Fibroblast of lung (primary cell): Measurements from ENCODE around the gene NEK8. TPM values are rescaled to one million over a fixed set of nuclear protein-coding genes. Genes with fewer than 3 reads are reported as not detected.

Experiments
- DNase-seq, 2 donors: peaks; one replicate each; pipeline versions ENCODE4 v3.0.0 to v3.0.0-alpha.2; 2010; ENCODE audit warnings: low read depth in 2 of 2
- H2AFZ ChIP-seq: 2 replicates; pipeline ENCODE4 v1.5.1; 2012; ENCODE audit warnings: low read length, control low read depth, inconsistent platforms
- H3K27ac ChIP-seq: 2 replicates; pipeline ENCODE4 v1.5.1; 2011; ENCODE audit warnings: low read length, control low read depth; ENCODE audit not compliant: insufficient read depth
- H3K27me3 ChIP-seq: 2 replicates; pipeline ENCODE4 v1.5.1; 2011; ENCODE audit warnings: mild to moderate bottlenecking, low read length; ENCODE audit not compliant: control insufficient read depth, insufficient read depth
- H3K36me3 ChIP-seq: 2 replicates; pipeline ENCODE4 v1.5.1; 2011; ENCODE audit warnings: low read length; ENCODE audit not compliant: control insufficient read depth, insufficient read depth
- H3K4me1 ChIP-seq: 2 replicates; pipeline ENCODE4 v1.5.1; 2011; ENCODE audit warnings: low read length; ENCODE audit not compliant: control insufficient read depth, insufficient read depth; ENCODE audit errors: extremely low read depth
- H3K4me2 ChIP-seq: 2 replicates; pipeline ENCODE4 v1.5.1; 2011; ENCODE audit warnings: low read length, control low read depth; ENCODE audit not compliant: insufficient read depth; ENCODE audit errors: extremely low read depth
- H3K4me3 ChIP-seq, 4 experiments: fragments of 200-600 bp in 1 of 4; sonication (generic) in 1 of 4; replicated peaks in 1 of 4; 2 replicates each; pipeline ENCODE4 v1.5.1; 2011 to 2016; ENCODE audit warnings: low read length in 4 of 4, low read depth in 3 of 4, mild to moderate bottlenecking in 3 of 4, control low read depth in 2 of 4, inconsistent platforms in 1 of 4, mixed read lengths in 1 of 4; ENCODE audit not compliant: insufficient read depth in 1 of 4; ENCODE audit errors: control extremely low read depth in 1 of 4
- H3K79me2 ChIP-seq: 2 replicates; pipeline ENCODE4 v1.5.1; 2012; ENCODE audit warnings: mild to moderate bottlenecking, low read length, inconsistent platforms; ENCODE audit not compliant: control insufficient read depth, insufficient read depth
- H3K9ac ChIP-seq: 2 replicates; pipeline ENCODE4 v1.5.1; 2011; ENCODE audit warnings: mild to moderate bottlenecking, low read length, control low read depth; ENCODE audit not compliant: insufficient read depth
- H3K9me3 ChIP-seq: 2 replicates; pipeline ENCODE4 v1.5.1; 2012; ENCODE audit warnings: low read depth, low read length; ENCODE audit not compliant: control insufficient read depth, insufficient read depth
- H4K20me1 ChIP-seq: 2 replicates; pipeline ENCODE4 v1.5.1; 2011; ENCODE audit warnings: low read length; ENCODE audit not compliant: control insufficient read depth, insufficient read depth; ENCODE audit errors: extremely low read depth
- CTCF ChIP-seq, 2 donors: IDR thresholded peaks in 1 of 2; conservative IDR thresholded peaks in 1 of 2; 1 replicate in 1 of 2; 2 replicates in 1 of 2; pipeline ENCODE4 v1.5.1; 2011 to 2012; ENCODE audit warnings: low read length in 2 of 2, control low read depth in 1 of 2, inconsistent platforms in 1 of 2, low read depth in 1 of 2, mild to moderate bottlenecking in 1 of 2
- EZH2 ChIP-seq: IDR thresholded peaks from 2 replicates; pipeline ENCODE4 v1.5.1; 2012; ENCODE audit warnings: low read length, control low read depth, mild to moderate bottlenecking; ENCODE audit errors: missing control alignments
- polyA plus RNA-seq, 2 donors: library from polyadenylated mRNA; depleted of rRNA in 1 of 2; stranded (reverse) in 1 of 2; unstranded in 1 of 2; fragments of >200 nt; gene quantifications; 2 replicates each; pipeline ENCODE4 v1.2.1, GENCODE V29; 2011 to 2012; ENCODE audit warnings: missing spikeins in 1 of 2
- total RNA-seq: library from RNA; depleted of rRNA; stranded (reverse); fragments of >200 nt; gene quantifications from 2 replicates; pipeline ENCODE4 v1.2.1, GENCODE V29; 2014

The NEK8 gene
- total and polyA plus RNA-seq, 2 donors (not counting 1 experiment from before 2014, with no cell fraction given): 2.8 to 3.8 TPM

GRCh38 chr17:28740406-28741357 lies 12.1 kb downstream of the NEK8 start:
- no peaks in the 10 kb centered on the region for H3K36me3 ChIP-seq
- H4K20me1 ChIP-seq: no peaks in the 10 kb centered on the region
- H3K9ac ChIP-seq: no peak overlapping the region
- no peak for TF ChIP-seq CTCF (conservative IDR thresholded peaks at IDR 0.05 in 1 of 2, IDR thresholded peaks at IDR 0.05 in 1 of 2; ENCODE audit: low read depth in 1 of 2, low read length in 2 of 2)
- no peak for TF ChIP-seq EZH2
- H3K9me3 ChIP-seq: no peaks in the 10 kb centered on the region
- peaks cover 15% of the 10 kb centered on the region for H3K79me2 ChIP-seq
- H3K27ac ChIP-seq: no peak overlapping the region
- H3K27me3 ChIP-seq: no peaks in the 10 kb centered on the region
- H3K4me1 ChIP-seq: peaks cover 2% of the 10 kb centered on the region
- no peak overlapping the region for H2AFZ ChIP-seq
- no peak overlapping the region for H3K4me3 ChIP-seq
- H3K4me2 ChIP-seq: no peak overlapping the region
- DNase-seq: no peak

GRCh38 chr17:28741358-28742349 lies 13.1 kb downstream of the NEK8 start:
- no peak overlapping the region for H3K27ac ChIP-seq
- H3K9ac ChIP-seq: no peak overlapping the region
- H3K79me2 ChIP-seq: peaks cover 24% of the 10 kb centered on the region
- no peak overlapping the region for H2AFZ ChIP-seq
- no peaks in the 10 kb centered on the region for H3K9me3 ChIP-seq
- no peaks in the 10 kb centered on the region for H3K36me3 ChIP-seq
- no peak for DNase-seq
- no peaks in the 10 kb centered on the region for H4K20me1 ChIP-seq
- TF ChIP-seq EZH2 (no peak), CTCF (conservative IDR thresholded peaks at IDR 0.05 in 1 of 2, IDR thresholded peaks at IDR 0.05 in 1 of 2; ENCODE audit: low read depth in 1 of 2, low read length in 2 of 2) (no peak)
- peaks cover 9% of the 10 kb centered on the region for H3K4me1 ChIP-seq
- H3K4me3 ChIP-seq: no peak overlapping the region
- H3K4me2 ChIP-seq: no peak overlapping the region
- no peaks in the 10 kb centered on the region for H3K27me3 ChIP-seq
